ENCODE measurements around the gene RXFP3.

GRCh38 chr5:33973271-33973670 is 37.1 kb downstream of the RXFP3 start:
- TF ChIP-seq CTCF (conservative IDR thresholded peaks at IDR 0.05; ENCODE audit: low read length) = no peak
- TF ChIP-seq EZH2phosphoT487 (IDR thresholded peaks at IDR 0.05; ENCODE audit: borderline replicate concordance) = no peak

Measured in Loucy (cell line).